OCI-LY7 (cell line): Measurements from ENCODE around the gene CDK6.

Source experiments
- EZH2phosphoT487 ChIP-seq: fragments of 200-600 bp; sonication (generic); IDR thresholded peaks from 2 replicates; pipeline ENCODE4 v1.6.1; 2018; ENCODE audit warnings: low read depth, borderline replicate concordance, mild to moderate bottlenecking, mixed run types, antibody characterized with exemption, low read length, moderate library complexity, mixed read lengths
- TF ChIP-seq, protein P1 (sequence below): fragments of 200-600 bp; sonication (generic); conservative IDR thresholded peaks from 2 replicates; pipeline ENCODE4 v1.5.1; 2014; ENCODE audit warnings: mild to moderate bottlenecking, antibody characterized with exemption, low read length, moderate library complexity, mixed read lengths

DNA sequence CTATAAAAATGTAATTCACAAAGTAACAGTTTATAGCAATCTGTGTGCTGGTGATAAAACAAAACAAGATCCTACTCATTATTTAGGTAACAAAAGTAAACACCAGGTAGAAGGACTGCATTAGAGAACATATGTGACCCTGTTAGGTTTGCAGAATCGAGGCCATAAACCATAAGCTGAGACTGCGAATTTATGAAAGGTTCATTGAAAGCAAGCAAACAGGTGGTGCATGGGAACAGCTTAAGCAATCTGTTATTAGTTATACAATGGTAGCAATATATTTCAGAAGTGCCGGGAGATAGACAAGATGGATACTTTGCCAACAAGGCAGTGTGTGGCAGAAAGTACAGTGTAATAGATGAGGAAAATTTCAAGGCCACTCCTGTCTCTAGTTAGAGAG lies 222.7 kb downstream of the CDK6 start:
- TF ChIP-seq, protein P1, sequence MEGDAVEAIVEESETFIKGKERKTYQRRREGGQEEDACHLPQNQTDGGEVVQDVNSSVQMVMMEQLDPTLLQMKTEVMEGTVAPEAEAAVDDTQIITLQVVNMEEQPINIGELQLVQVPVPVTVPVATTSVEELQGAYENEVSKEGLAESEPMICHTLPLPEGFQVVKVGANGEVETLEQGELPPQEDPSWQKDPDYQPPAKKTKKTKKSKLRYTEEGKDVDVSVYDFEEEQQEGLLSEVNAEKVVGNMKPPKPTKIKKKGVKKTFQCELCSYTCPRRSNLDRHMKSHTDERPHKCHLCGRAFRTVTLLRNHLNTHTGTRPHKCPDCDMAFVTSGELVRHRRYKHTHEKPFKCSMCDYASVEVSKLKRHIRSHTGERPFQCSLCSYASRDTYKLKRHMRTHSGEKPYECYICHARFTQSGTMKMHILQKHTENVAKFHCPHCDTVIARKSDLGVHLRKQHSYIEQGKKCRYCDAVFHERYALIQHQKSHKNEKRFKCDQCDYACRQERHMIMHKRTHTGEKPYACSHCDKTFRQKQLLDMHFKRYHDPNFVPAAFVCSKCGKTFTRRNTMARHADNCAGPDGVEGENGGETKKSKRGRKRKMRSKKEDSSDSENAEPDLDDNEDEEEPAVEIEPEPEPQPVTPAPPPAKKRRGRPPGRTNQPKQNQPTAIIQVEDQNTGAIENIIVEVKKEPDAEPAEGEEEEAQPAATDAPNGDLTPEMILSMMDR = no peak
- no peak for TF ChIP-seq EZH2phosphoT487
